HG03439 (cell line): ENCODE results near the gene ADH4.
"Not testable (repeated sequence)": the region's sequence is repeated elsewhere in the genome, so short reads cannot be mapped to it uniquely, and the experiment has no call there.

Source experiments
- ATAC-seq: cut with Tn5 transposase; IDR thresholded peaks from one replicate; pipeline ENCODE4 v1.9.1; 2021; ENCODE audit warnings: mild to moderate bottlenecking, moderate library complexity; ENCODE audit not compliant: unreplicated experiment

Gene ADH4

GRCh38 chr4:99144070-99144469 is at the start of gene ADH4:
Gene ADH4, minus strand, starts transcription at chr4:99144297. Its CDS starts 75 bp downstream, at chr4:99144222.
- ATAC-seq: no peak

- ATAC-seq: no peak
These were observed 46.2 kb upstream of the ADH4 start for GRCh38 chr4:99190336-99190735.

- not testable (repeated sequence) for ATAC-seq
These were observed 45.8 kb upstream of the ADH4 start for GRCh38 chr4:99189900-99190299.

- no peak for ATAC-seq
These were observed 41.9 kb upstream of the ADH4 start for GRCh38 chr4:99186029-99186428.

GRCh38 chr4:99185581-99185980 is 41.5 kb upstream of the ADH4 start:
- no peak for ATAC-seq

- ATAC-seq: no peak
These were observed 36.4 kb upstream of the ADH4 start for GRCh38 chr4:99180382-99181070.

GRCh38 chr4:99179626-99180025 is 35.5 kb upstream of the ADH4 start:
- ATAC-seq: no peak

- ATAC-seq: no peak
These were observed 35.1 kb upstream of the ADH4 start for GRCh38 chr4:99179178-99179577.

GRCh38 chr4:99166544-99166943 is 22.4 kb upstream of the ADH4 start:
- no peak for ATAC-seq

- ATAC-seq: no peak
These were observed 21.9 kb upstream of the ADH4 start for GRCh38 chr4:99165978-99166377.

- no peak for ATAC-seq
These were observed 17.4 kb upstream of the ADH4 start for GRCh38 chr4:99161373-99162099.

GRCh38 chr4:99159699-99160098 is 15.6 kb upstream of the ADH4 start:
- no peak for ATAC-seq

GRCh38 chr4:99157478-99157935 is 13.4 kb upstream of the ADH4 start:
- ATAC-seq: no peak

GRCh38 chr4:99156992-99157391 is 12.9 kb upstream of the ADH4 start:
- no peak for ATAC-seq

- ATAC-seq: no peak
These were observed 10.7 kb upstream of the ADH4 start for GRCh38 chr4:99154658-99155342.

- ATAC-seq: no peak
These were observed 7.9 kb upstream of the ADH4 start for GRCh38 chr4:99151995-99152394.

- ATAC-seq: no peak
These were observed 7.4 kb upstream of the ADH4 start for GRCh38 chr4:99151452-99151851.

- no peak for ATAC-seq
These were observed 5.4 kb upstream of the ADH4 start for GRCh38 chr4:99149426-99150019.

GRCh38 chr4:99148550-99148949 is 4.5 kb upstream of the ADH4 start:
- ATAC-seq: no peak

- no peak for ATAC-seq
These were observed 490 bp upstream of the ADH4 start for GRCh38 chr4:99144587-99144986.

- ATAC-seq: no peak
These were observed 7.8 kb downstream of the ADH4 start for GRCh38 chr4:99136329-99136728.
